Measurements from ENCODE around the gene SNX9.
"Not testable (repeated sequence)": the region's sequence is repeated elsewhere in the genome, so short reads cannot be mapped to it uniquely, and the experiment has no call there.

The SNX9 gene

GRCh38 chr6:157959451-157960227, 136.6 kb downstream of the SNX9 start:
- DNase-seq, result no peak

DNA sequence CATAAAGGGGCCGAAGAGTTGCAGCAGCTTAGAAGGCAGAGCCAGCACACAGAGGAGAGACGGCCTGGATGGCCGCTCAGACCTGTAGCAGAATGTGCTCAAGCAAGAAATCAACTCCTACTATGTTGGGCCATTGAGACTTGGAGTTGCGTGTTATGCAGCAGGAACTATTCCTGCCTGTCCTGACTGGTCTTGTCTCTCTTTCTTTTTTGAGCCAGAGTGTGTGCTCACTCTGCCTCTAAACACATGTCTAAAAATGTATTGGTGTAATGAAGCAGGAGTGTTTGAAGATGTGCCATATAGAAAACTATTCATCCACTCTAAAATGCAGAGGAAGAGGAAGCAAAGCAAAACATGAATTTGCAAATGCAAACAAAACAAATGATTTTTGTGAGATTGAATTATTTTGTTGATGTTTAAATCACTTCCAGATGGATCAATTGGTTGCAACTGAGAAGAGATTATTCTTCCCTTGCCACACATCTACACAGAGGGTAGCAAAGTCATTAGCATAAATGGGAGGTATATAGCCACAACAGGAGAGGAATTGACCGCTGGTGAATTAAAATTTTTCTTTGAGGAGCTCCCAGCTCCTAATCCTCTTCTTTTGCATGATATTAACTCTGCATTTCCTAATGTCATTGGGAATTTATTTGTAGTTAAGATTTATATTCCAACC, 138.2 kb downstream of the SNX9 start:
- no peak for DNase-seq

DNA sequence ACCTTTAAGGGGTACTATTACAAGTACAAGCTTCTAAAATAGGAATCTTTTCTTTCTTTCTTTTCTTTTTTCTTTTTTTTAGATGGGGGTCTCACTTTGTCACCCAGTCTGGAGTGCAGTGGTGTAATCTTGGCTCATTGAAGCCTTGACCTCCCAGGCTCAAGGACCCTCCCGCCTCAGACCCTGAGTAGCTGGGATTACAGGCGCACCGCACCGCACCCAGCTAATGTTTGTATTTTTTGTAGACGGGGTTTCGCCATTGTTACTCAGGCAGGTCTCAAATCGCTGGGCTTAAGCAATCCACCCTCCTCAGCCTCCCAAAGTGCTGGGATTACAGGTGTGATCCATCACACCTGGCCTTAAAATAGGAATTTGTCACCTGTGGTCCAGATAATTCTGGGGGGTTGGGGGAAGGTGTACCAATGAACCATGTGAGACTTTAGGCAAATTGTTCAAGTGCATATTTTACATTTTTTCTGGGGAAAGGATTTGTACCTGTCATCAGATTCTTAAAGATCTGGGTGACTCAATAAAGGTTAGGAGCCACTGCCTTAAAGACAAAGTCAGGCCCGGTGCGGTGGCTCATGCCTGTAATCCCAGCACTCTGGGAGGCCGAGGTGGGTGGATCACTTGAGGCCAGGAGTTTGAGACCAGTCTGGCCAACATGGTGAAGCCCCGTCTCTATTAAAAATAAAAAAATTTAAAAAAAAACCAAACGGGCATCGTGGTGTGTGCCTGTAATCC, 139.0 kb downstream of the SNX9 start:
- no peak for DNase-seq

GRCh38 chr6:157962601-157963302, 139.7 kb downstream of the SNX9 start:
- DNase-seq, result no peak

DNA sequence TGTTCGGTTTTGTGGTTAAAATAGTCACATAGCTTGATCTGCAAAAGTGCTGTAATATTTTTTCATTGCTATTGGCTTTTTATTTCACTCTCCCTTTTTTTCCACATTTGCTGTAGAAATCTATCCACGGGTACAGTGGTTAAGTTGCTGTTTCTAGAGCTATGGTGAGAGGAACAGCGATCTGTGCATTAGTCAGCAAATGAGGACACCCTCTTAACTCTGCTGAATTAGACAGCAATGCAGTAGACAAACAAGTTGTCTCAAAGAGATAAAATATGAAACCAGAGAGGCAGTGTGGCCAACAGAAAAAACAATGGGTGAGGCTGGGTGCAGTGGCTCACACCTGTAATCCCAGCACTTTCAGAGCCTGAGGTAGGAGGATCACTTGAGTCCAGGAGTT, 141.1 kb downstream of the SNX9 start:
- no peak for DNase-seq

GRCh38 chr6:157965387-157965786, 142.3 kb downstream of the SNX9 start:
- no peak for DNase-seq

DNA sequence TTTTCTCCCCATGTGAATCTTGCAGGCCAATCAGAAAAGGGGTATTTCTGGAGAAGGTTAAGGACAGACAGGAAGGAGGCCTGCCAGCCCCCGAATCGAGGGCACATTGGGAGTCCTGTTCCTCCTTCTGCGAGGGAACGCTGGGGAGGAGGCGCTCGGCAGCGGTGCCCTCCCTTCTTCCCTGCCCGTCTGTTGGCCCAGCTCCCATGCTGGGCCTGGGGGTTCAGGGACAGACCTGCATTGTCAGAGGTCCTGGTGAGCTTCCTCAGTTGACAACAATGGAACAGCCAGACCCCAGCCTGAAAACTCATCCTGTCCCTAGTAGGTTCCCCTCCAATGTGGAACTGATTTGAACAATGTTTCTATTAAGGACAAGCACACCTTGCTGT, 143.5 kb downstream of the SNX9 start:
- DNase-seq, result no peak

GRCh38 chr6:157967020-157967419, 144.0 kb downstream of the SNX9 start:
- no peak for DNase-seq

GRCh38 chr6:157967486-157967885, 144.4 kb downstream of the SNX9 start:
- DNase-seq, result no peak

- DNase-seq, result not testable (repeated sequence)
Measured at GRCh38 chr6:157972177-157972576, 149.1 kb downstream of the SNX9 start.

- DNase-seq, result no peak
Measured at GRCh38 chr6:157974341-157974894, 151.4 kb downstream of the SNX9 start.

GRCh38 chr6:157974967-157975366, 151.9 kb downstream of the SNX9 start:
- no peak for DNase-seq

GRCh38 chr6:157975456-157975855, 152.4 kb downstream of the SNX9 start:
- no peak for DNase-seq

DNA sequence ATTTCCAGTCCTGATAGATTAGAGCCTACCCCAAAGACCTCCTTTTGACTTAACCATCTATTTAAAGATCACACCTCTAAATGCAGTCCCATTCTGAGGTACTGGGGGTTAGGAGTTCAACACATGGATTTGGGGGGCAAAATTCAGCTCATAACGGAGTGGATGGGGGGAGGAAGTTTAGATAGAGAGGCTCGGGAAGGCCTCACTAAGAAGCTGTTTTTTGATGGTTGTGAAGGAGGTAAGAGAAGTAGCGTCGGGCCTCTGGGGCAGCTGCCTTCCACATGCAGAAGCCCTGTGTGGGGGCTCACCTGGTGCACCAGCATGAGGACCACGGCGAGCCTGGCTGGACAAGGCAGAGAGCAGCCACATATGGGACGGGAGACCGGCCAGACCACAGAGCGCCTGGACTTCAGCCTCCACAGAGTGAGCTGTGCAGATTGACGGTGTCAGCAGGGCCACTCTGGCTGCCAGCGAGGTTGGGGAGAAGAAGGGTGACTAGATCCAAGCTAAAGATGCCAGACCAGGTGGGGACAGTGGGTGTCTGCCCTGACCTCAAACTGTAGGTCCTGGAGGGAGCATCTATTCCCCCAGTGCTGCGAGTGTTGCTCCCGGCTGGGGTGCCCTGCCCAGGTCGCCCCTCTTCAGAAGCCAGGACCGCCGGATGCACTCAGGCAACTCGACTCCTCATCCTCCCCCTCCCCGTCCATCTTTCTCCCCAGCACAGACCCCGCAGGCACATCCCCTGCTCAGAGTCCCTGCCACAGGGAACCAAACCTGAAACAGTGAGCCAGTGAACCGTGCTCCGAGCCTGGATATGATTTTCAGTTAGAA, 153.5 kb downstream of the SNX9 start:
- no peak for DNase-seq

DNA sequence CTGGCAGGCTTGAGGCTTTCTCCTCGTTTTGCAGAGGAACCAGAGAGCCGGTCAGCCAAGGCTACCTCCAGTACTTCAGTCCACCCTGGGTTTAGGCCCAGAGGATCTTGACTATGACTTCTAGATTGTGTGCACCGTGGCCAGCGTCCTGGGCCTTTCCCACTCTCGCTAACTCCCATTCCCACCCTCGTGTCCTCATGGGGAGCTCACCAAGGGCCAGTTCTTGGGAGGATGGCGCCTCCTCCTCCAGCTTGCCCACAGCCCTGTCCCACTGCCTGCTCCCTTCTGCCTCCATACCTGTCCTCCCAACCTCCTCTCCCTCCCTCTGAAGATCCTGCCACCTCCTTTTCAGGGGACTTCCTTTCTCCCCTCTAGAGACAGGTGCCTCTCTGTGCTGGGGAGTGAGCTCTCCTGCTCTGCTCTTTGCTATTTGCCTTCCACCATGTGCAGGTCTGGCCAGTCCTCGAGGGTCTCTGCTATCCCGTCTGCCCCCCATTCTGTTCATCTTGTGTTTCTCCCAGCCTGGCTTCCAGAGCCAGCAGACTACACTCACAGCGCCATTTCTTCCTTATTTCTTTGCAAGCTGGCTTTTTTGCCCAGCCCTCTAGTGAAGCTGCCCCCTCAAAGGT, 154.2 kb downstream of the SNX9 start:
- DNase-seq, result no peak

- DNase-seq, result no peak
Measured at GRCh38 chr6:157978021-157978783, 155.2 kb downstream of the SNX9 start.

DNA sequence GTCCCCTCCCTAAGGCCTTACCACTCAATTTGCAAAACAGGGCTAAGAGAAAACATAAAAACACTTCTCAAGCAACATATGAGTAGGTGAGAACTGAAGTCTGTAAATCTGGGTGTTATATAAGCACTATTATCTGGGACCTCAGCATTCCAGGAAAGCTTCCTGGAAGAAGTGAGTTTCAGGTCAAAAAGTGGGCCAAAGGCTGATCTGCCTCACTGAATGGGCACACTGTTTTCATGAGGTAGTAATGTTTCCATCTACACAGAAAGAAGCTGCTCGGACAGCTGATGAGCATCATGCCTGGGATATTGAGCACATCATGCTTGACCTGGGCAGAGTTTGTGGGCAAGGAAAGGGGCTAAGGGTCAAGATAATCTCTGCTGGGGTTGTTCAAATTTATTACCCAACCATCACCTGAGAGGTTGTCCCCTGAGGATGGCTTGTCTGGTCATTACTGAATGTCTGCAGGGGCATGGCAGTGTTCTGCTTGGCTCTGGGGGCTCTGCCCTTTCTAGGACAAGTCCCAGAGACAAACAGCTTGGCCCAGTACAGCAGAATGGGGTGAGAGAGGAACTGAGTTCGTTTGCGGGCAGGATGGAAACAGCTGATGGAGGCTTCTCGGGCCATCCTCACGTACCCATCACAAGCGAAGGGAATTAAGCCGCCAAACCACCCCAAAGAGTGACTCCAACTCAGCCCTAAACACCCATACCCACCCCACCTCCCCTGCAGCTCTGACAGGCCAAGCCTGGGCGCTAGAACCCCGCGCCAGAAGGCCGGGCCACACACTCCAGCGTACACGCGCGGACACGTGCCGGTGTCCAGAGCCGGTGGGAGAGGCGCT, 157.5 kb downstream of the SNX9 start:
- DNase-seq, result no peak

- DNase-seq, result no peak
Measured at GRCh38 chr6:157981132-157981394, 158.0 kb downstream of the SNX9 start.

- DNase-seq, result no peak
Measured at GRCh38 chr6:157981395-157982101, 158.5 kb downstream of the SNX9 start, which contains the start of gene SYNJ2. Gene SYNJ2 (plus strand): TSS chr6:157981863. CDS start chr6:157981962, 99 bp downstream.

Data from NCI-H2227 treated with DMSO at 0.1 percent for 48 hours (cell line).